ENCODE measurements around the gene UAP1L1. TPM values are rescaled to one million over a fixed set of nuclear protein-coding genes. Genes with fewer than 3 reads are reported as not detected.

The UAP1L1 gene
- polyA plus RNA-seq, 1 donor from 2014 or later = 0.21 TPM

DNA sequence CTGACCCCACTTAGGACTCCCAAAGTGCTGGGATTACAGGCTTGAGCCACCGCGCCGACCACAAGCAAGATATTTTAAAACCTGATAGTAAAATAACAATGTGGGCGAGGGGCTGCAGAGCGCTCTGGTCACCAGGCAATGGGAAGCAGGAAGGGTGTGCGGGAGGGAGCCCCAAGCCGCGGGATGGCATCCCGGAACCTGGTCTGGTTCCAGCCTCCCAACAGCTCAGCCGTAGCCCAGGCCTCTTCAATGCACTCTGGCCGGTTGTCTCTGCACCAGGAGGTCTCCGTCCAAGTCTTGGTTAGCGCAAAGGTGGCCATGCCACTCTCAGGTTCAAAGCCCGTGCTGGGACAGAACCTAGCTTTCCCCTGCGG lies 694 bp upstream of the UAP1L1 start:
- no peak overlapping the region for H2AFZ ChIP-seq (ENCODE audit: low read depth, low read length)
- H3K27me3 ChIP-seq (ENCODE audit: insufficient read depth, low read depth, low read length) = peaks cover 61% of the 10 kb centered on the region
- no peak for TF ChIP-seq MXI1 (conservative IDR thresholded peaks at IDR 0.05; ENCODE audit: poor library complexity, severe bottlenecking)
- TF ChIP-seq TAF1 (IDR thresholded peaks at IDR 0.05; ENCODE audit: low read depth) = no peak
- no peak for TF ChIP-seq EP300 (conservative IDR thresholded peaks at IDR 0.05; ENCODE audit: poor library complexity, severe bottlenecking)
- no peaks in the 10 kb centered on the region for H4K20me1 ChIP-seq (ENCODE audit: insufficient read depth)
- H3F3A ChIP-seq (ENCODE audit: insufficient read depth, low read length, poor library complexity, severe bottlenecking) = no peaks in the 10 kb centered on the region
- no peak overlapping the region for H3K4me2 ChIP-seq (ENCODE audit: low read length)
- H3K9ac ChIP-seq (ENCODE audit: low read length) = no peak overlapping the region
- H3K9me3 ChIP-seq (ENCODE audit: low read length) = no peaks in the 10 kb centered on the region
- no peak overlapping the region for H3K27ac ChIP-seq (ENCODE audit: low read length)
- no peaks in the 10 kb centered on the region for H3K9me2 ChIP-seq (ENCODE audit: insufficient read depth, low read length)
- H3K36me3 ChIP-seq (ENCODE audit: insufficient read depth, low read length) = no peaks in the 10 kb centered on the region
- no peak overlapping the region for H3K4me3 ChIP-seq (ENCODE audit: low read length)
- H3K79me2 ChIP-seq (replicated peaks; ENCODE audit: insufficient read depth, low read length) = no peaks in the 10 kb centered on the region

DNA sequence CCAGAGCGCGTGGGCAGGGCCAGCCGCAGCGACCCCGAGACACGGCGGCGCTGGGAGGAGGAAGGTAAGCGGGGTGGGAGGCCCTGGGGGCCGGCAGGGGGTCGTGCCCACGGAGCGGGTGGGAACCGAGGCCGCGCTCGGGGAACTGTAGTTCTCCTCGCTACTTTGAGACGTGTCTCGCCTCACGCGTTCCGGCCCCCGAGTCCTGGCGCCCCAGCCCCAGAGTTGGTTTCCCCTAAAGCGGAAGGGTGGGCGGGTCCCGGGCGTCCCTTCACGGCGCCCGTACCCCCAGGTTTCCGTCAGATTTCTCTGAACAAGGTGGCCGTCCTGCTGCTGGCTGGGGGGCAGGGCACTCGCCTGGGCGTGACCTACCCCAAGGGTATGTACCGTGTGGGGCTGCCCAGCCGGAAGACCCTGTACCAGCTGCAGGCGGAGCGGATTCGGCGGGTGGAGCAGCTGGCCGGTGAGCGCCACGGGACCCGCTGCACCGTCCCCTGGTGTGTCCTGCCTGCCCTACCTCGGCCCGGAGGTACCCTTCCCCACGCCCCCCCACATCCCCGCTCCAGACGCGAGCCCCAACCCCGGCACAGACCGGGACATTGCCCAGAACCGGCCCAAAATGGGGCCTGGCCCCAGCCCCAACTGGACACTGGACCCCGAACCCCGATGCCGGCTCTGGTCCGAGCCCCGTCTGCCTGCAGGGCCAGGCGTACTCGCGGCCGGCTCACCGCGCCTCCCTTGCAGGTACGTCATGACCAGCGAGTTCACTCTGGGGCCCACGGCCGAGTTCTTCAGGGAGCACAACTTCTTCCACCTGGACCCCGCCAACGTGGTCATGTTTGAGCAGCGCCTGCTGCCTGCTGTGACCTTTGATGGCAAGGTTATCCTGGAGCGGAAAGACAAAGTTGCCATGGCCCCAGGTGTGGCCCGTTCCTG lies 709 bp downstream of the UAP1L1 start:
- Histone ChIP-seq H2AFZ (ENCODE audit: low read depth, low read length) (no peak overlapping the region), H3K9ac (ENCODE audit: low read length) (no peak overlapping the region), H3K27me3 (ENCODE audit: insufficient read depth, low read depth, low read length) (peaks cover 66% of the 10 kb centered on the region), H3K9me2 (ENCODE audit: insufficient read depth, low read length) (no peaks in the 10 kb centered on the region), H3K27ac (ENCODE audit: low read length) (no peak overlapping the region), H4K20me1 (ENCODE audit: insufficient read depth) (no peaks in the 10 kb centered on the region), H3K79me2 (replicated peaks; ENCODE audit: insufficient read depth, low read length) (no peaks in the 10 kb centered on the region), H3K9me3 (ENCODE audit: low read length) (no peaks in the 10 kb centered on the region), H3F3A (ENCODE audit: insufficient read depth, low read length, poor library complexity, severe bottlenecking) (no peaks in the 10 kb centered on the region), H3K4me2 (ENCODE audit: low read length) (no peak overlapping the region), H3K4me3 (ENCODE audit: low read length) (peak overlapping the region; percentile 55), H3K36me3 (ENCODE audit: insufficient read depth, low read length) (no peaks in the 10 kb centered on the region)
- TF ChIP-seq EZH2 (IDR thresholded peaks at IDR 0.05; ENCODE audit: borderline replicate concordance, insufficient read depth, low read length, poor library complexity, severe bottlenecking) (peak; percentile 63), MXI1 (conservative IDR thresholded peaks at IDR 0.05; ENCODE audit: poor library complexity, severe bottlenecking) (no peak)

DNA sequence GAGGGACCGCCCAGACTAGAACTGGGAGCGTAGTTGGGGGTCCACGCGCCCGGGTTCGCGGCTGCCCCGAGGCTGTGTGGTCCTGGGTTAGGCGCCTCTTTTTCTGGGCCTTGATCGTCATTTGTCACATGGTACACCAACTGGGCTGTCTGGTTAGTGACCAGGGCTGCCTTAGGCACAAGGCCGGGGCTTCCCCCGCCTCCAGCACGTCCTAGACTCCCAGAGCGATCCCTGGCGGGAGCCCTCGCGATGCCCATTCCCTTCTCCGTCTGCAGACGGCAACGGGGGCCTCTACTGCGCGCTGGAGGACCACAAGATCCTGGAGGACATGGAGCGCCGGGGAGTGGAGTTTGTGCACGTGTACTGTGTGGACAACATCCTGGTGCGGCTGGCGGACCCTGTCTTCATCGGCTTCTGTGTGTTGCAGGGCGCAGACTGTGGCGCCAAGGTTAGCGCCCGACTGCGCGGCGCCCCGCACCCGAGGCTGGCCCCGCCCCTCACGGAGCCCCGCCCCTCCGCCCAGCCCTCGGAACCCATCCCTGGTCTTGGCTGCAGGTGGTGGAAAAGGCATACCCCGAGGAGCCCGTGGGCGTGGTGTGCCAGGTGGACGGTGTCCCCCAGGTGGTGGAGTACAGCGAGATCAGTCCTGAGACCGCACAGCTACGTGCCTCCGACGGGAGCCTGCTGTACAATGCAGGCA lies 1.5 kb downstream of the UAP1L1 start:
- H3K4me3 ChIP-seq (ENCODE audit: low read length) = no peak overlapping the region
- H3K27me3 ChIP-seq (ENCODE audit: insufficient read depth, low read depth, low read length) = peaks cover 66% of the 10 kb centered on the region
- no peak overlapping the region for H3K9ac ChIP-seq (ENCODE audit: low read length)
- no peak overlapping the region for H2AFZ ChIP-seq (ENCODE audit: low read depth, low read length)
- no peaks in the 10 kb centered on the region for H4K20me1 ChIP-seq (ENCODE audit: insufficient read depth)
- TF ChIP-seq MXI1 (conservative IDR thresholded peaks at IDR 0.05; ENCODE audit: poor library complexity, severe bottlenecking) = no peak
- TF ChIP-seq EZH2 (IDR thresholded peaks at IDR 0.05; ENCODE audit: borderline replicate concordance, insufficient read depth, low read length, poor library complexity, severe bottlenecking) = peak; percentile 63
- TF ChIP-seq SMC3 (conservative IDR thresholded peaks at IDR 0.05; ENCODE audit: poor library complexity) = no peak
- TF ChIP-seq TAF1 (IDR thresholded peaks at IDR 0.05; ENCODE audit: low read depth) = no peak
- TF ChIP-seq, protein P1, sequence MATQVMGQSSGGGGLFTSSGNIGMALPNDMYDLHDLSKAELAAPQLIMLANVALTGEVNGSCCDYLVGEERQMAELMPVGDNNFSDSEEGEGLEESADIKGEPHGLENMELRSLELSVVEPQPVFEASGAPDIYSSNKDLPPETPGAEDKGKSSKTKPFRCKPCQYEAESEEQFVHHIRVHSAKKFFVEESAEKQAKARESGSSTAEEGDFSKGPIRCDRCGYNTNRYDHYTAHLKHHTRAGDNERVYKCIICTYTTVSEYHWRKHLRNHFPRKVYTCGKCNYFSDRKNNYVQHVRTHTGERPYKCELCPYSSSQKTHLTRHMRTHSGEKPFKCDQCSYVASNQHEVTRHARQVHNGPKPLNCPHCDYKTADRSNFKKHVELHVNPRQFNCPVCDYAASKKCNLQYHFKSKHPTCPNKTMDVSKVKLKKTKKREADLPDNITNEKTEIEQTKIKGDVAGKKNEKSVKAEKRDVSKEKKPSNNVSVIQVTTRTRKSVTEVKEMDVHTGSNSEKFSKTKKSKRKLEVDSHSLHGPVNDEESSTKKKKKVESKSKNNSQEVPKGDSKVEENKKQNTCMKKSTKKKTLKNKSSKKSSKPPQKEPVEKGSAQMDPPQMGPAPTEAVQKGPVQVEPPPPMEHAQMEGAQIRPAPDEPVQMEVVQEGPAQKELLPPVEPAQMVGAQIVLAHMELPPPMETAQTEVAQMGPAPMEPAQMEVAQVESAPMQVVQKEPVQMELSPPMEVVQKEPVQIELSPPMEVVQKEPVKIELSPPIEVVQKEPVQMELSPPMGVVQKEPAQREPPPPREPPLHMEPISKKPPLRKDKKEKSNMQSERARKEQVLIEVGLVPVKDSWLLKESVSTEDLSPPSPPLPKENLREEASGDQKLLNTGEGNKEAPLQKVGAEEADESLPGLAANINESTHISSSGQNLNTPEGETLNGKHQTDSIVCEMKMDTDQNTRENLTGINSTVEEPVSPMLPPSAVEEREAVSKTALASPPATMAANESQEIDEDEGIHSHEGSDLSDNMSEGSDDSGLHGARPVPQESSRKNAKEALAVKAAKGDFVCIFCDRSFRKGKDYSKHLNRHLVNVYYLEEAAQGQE (IDR thresholded peaks at IDR 0.05; ENCODE audit: borderline replicate concordance) = no peak
- TF ChIP-seq EP300 (conservative IDR thresholded peaks at IDR 0.05; ENCODE audit: poor library complexity, severe bottlenecking) = no peak
- no peaks in the 10 kb centered on the region for H3K9me3 ChIP-seq (ENCODE audit: low read length)
- H3K79me2 ChIP-seq (replicated peaks; ENCODE audit: insufficient read depth, low read length) = no peaks in the 10 kb centered on the region
- H3K36me3 ChIP-seq (ENCODE audit: insufficient read depth, low read length) = no peaks in the 10 kb centered on the region
- H3K4me2 ChIP-seq (ENCODE audit: low read length) = no peak overlapping the region
- no peak overlapping the region for H3K27ac ChIP-seq (ENCODE audit: low read length)
- H3F3A ChIP-seq (ENCODE audit: insufficient read depth, low read length, poor library complexity, severe bottlenecking) = no peaks in the 10 kb centered on the region
- no peaks in the 10 kb centered on the region for H3K9me2 ChIP-seq (ENCODE audit: insufficient read depth, low read length)

Data from neural cell (in vitro differentiated cells).